SK-N-SH treated with all-trans-retinoic acid at 6 μM for 48 hours (cell line): ENCODE results near the gene OR5C1.
"Not testable (repeated sequence)": the region's sequence is repeated elsewhere in the genome, so short reads cannot be mapped to it uniquely, and the experiment has no call there.

Experiments used
- ATAC-seq: fragments of 200-7000 bp; cut with Tn5 transposase; 3 replicates; pipeline ENCODE4 v1.9.1; 2020; ENCODE audit warnings: mild to moderate bottlenecking, moderate library complexity
- ARNTL ChIP-seq: fragments of 450-650 bp; formaldehyde crosslinking; IDR thresholded peaks from 2 replicates; pipeline ENCODE4 v1.5.0; 2020; ENCODE audit warnings: low read depth, mild to moderate bottlenecking, moderate library complexity, borderline replicate concordance
- BACH2 ChIP-seq: fragments of 250-450 bp; sonication (Bioruptor Pico); IDR thresholded peaks from 2 replicates; pipeline ENCODE4 v1.9.0; 2021; ENCODE audit warnings: mild to moderate bottlenecking, borderline replicate concordance
- CREB5 ChIP-seq: fragments of 250-450 bp; sonication (Bioruptor Pico); IDR thresholded peaks from 2 replicates; pipeline ENCODE4 v1.5.1; 2020; ENCODE audit warnings: low read depth, mild to moderate bottlenecking, moderate library complexity
- CSRNP3 ChIP-seq: fragments of 250-450 bp; sonication (Bioruptor Pico); IDR thresholded peaks from 2 replicates; pipeline ENCODE4 v1.5.1; 2021; ENCODE audit warnings: mild to moderate bottlenecking, moderate library complexity
- ESRRG ChIP-seq: fragments of 250-450 bp; sonication (Bioruptor Pico); IDR thresholded peaks from 2 replicates; pipeline ENCODE4 v1.6.1; 2021; ENCODE audit warnings: mild to moderate bottlenecking
- GLIS3 ChIP-seq: fragments of 250-450 bp; sonication (Bioruptor Pico); IDR thresholded peaks from 2 replicates; pipeline ENCODE4 v1.5.0; 2020; ENCODE audit warnings: mild to moderate bottlenecking, moderate library complexity
- OSR1 ChIP-seq: fragments of 250-450 bp; sonication (Bioruptor Pico); IDR thresholded peaks from 2 replicates; pipeline ENCODE4 v1.8.0; 2022; ENCODE audit warnings: moderate library complexity, mild to moderate bottlenecking, inconsistent platforms
- PATZ1 ChIP-seq: fragments of 250-450 bp; sonication (Bioruptor Pico); IDR thresholded peaks from 2 replicates; pipeline ENCODE4 v1.8.0; 2020; ENCODE audit warnings: mild to moderate bottlenecking, moderate library complexity, borderline replicate concordance
- PPARA ChIP-seq: fragments of 250-450 bp; sonication (Bioruptor Pico); IDR thresholded peaks from 2 replicates; pipeline ENCODE4 v1.5.0; 2020; ENCODE audit warnings: mild to moderate bottlenecking, borderline replicate concordance
- RARB ChIP-seq: fragments of 250-450 bp; sonication (Bioruptor Pico); IDR thresholded peaks from 2 replicates; pipeline ENCODE4 v1.8.0; 2021; ENCODE audit warnings: mild to moderate bottlenecking, moderate library complexity
- TCF4 ChIP-seq: fragments of 250-450 bp; sonication (Bioruptor Pico); IDR thresholded peaks from 2 replicates; pipeline ENCODE4 v1.8.0; 2021; ENCODE audit warnings: mild to moderate bottlenecking, moderate library complexity, borderline replicate concordance
- TOX ChIP-seq: fragments of 250-450 bp; sonication (Bioruptor Pico); IDR thresholded peaks from 2 replicates; pipeline ENCODE4 v1.8.0; 2021; ENCODE audit warnings: mild to moderate bottlenecking, moderate library complexity, borderline replicate concordance
- TSHZ2 ChIP-seq: fragments of 250-450 bp; sonication (Bioruptor Pico); IDR thresholded peaks from 2 replicates; pipeline ENCODE4 v1.5.0; 2020; ENCODE audit warnings: mild to moderate bottlenecking, moderate library complexity
- ZC3H10 ChIP-seq: fragments of 250-450 bp; sonication (Bioruptor Pico); IDR thresholded peaks from 2 replicates; pipeline ENCODE4 v1.5.1; 2021; ENCODE audit warnings: mild to moderate bottlenecking, moderate library complexity
- ZFP3 ChIP-seq: fragments of 250-450 bp; sonication (Bioruptor Pico); IDR thresholded peaks from 2 replicates; pipeline ENCODE4 v1.5.0; 2020; ENCODE audit warnings: mild to moderate bottlenecking, moderate library complexity
- ZFP30 ChIP-seq: fragments of 450-650 bp; formaldehyde crosslinking; IDR thresholded peaks from 2 replicates; pipeline ENCODE4 v1.5.0; 2022; ENCODE audit warnings: mild to moderate bottlenecking, moderate library complexity
- ZNF565 ChIP-seq: fragments of 450-650 bp; formaldehyde crosslinking; conservative IDR thresholded peaks from 2 replicates; pipeline ENCODE4 v1.5.0; 2020; ENCODE audit warnings: low read depth, mild to moderate bottlenecking, moderate library complexity
- ZNF70 ChIP-seq: fragments of 450-650 bp; formaldehyde crosslinking; IDR thresholded peaks from 2 replicates; pipeline ENCODE4 v1.5.0; 2020; ENCODE audit warnings: mild to moderate bottlenecking, moderate library complexity
- ZNF8 ChIP-seq: fragments of 450-650 bp; formaldehyde crosslinking; IDR thresholded peaks from 2 replicates; pipeline ENCODE4 v1.5.0; 2020; ENCODE audit warnings: mild to moderate bottlenecking, moderate library complexity
- TF ChIP-seq, protein P1 (sequence below): fragments of 250-450 bp; sonication (Bioruptor Pico); IDR thresholded peaks from 2 replicates; pipeline ENCODE4 v1.8.0; 2021; ENCODE audit warnings: low read depth, mild to moderate bottlenecking, moderate library complexity, borderline replicate concordance

The OR5C1 gene

DNA sequence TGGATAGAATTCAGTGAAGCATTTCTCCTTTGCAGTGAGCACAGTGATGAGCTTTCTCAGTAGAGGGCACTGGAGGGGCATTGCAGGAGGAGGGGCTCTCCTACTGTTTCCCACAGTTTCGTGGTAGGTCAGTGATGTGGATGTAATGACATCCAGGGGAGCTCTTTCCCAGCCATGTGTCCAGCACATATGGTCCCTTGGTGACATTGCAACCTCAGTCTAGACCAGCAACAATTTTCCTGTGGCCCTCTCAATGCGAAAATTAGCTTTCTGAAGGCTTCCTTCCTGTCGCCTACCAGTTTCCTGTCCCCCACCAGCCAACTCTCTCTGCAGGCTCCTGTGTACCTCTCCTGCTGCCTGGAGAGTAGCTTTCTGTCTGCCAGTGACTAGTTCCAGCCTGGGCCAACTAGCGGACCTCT lies 46.6 kb downstream of the OR5C1 start:
- TF ChIP-seq TCF4 (no peak), GLIS3 (CRISPR knock-in tag) (no peak), TSHZ2 (CRISPR knock-in tag) (no peak), ZC3H10 (CRISPR knock-in tag) (no peak), RARB (CRISPR knock-in tag) (no peak), TOX (no peak), CSRNP3 (CRISPR knock-in tag) (no peak), ZFP30 (CRISPR knock-in tag) (no peak), ZFP3 (no peak), BACH2 (CRISPR knock-in tag) (no peak), CREB5 (CRISPR knock-in tag) (no peak), ESRRG (no peak)
- TF ChIP-seq, protein P1, sequence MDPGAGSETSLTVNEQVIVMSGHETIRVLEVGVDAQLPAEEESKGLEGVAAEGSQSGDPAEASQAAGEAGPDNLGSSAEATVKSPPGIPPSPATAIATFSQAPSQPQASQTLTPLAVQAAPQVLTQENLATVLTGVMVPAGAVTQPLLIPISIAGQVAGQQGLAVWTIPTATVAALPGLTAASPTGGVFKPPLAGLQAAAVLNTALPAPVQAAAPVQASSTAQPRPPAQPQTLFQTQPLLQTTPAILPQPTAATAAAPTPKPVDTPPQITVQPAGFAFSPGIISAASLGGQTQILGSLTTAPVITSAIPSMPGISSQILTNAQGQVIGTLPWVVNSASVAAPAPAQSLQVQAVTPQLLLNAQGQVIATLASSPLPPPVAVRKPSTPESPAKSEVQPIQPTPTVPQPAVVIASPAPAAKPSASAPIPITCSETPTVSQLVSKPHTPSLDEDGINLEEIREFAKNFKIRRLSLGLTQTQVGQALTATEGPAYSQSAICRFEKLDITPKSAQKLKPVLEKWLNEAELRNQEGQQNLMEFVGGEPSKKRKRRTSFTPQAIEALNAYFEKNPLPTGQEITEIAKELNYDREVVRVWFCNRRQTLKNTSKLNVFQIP, result no peak
- TF ChIP-seq, all 23 proteins: peak for 0
- ATAC-seq, result peak; percentile 66

DNA sequence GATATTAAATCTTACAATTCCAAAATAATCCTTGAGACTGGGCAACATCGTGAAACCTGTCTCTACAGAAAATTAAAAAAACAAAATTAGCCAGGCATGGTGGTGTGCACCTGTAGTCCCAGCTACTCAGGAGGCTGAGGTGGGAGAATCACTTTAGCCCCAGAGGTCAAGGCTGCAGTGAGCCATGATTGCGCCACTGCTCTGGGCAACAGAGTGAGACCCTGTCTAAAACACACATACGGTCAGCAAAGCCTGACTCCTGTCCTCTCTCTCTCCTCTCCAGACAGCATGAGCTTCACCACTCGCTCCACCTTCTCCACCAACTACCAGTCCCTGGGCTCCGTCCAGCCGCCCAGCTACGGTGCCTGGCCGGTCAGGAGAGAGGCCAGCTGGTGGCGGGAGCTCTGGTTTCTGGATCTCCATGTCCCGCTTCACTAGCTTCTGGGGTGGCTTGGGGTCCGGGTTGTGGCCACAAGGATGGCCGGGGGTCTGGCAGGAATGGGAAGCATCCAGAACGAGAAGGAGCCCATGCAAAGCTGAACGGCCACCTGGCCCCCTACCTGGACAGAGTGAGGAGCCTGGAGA lies 48.6 kb downstream of the OR5C1 start:
- ATAC-seq, result no peak
- no peak for TF ChIP-seq OSR1 (CRISPR knock-in tag)
- TF ChIP-seq PATZ1 (CRISPR knock-in tag), result no peak
- TF ChIP-seq CSRNP3 (CRISPR knock-in tag), result no peak
- no peak for TF ChIP-seq ZC3H10 (CRISPR knock-in tag)
- no peak for TF ChIP-seq PPARA (CRISPR knock-in tag)
- TF ChIP-seq RARB (CRISPR knock-in tag), result no peak
- no peak for TF ChIP-seq ARNTL (CRISPR knock-in tag)
- no peak for TF ChIP-seq ZNF8
- no peak for TF ChIP-seq TCF4
- no peak for TF ChIP-seq ZFP3
- no peak for TF ChIP-seq CREB5 (CRISPR knock-in tag)
- no peak for TF ChIP-seq TSHZ2 (CRISPR knock-in tag)
- TF ChIP-seq BACH2 (CRISPR knock-in tag), result no peak
- TF ChIP-seq, protein P1, result no peak
- no peak for TF ChIP-seq GLIS3 (CRISPR knock-in tag)
- TF ChIP-seq ZNF70 (CRISPR knock-in tag), result no peak
- TF ChIP-seq ZNF565 (CRISPR knock-in tag), result no peak
- TF ChIP-seq ZFP30 (CRISPR knock-in tag), result no peak

DNA sequence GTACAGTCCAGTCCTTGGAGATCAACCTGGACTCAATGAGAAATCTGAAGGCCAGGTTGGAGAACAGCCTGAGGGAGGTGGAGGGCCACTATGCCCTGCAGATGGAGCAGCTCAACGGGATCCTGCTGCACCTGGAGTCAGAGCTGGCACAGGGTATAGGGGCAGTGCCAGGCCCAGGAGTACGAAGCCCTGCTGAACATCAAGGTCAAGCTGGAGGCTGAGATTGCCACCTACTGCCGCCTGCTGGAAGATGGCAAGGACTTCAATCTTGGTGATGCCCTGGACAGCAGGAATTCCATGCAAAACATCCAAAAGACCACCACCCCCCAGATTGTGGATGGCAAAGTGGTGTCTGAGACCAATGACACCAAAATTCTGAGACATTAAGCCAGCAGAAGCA lies 49.7 kb downstream of the OR5C1 start:
- ATAC-seq, result not testable (repeated sequence)
